Smooth muscle cell (in vitro differentiated cells): ENCODE data around the gene BPIFB4. TPM values are rescaled to one million over a fixed set of nuclear protein-coding genes. Genes with fewer than 3 reads are reported as not detected.
"Not testable (repeated sequence)": the region's sequence is repeated elsewhere in the genome, so short reads cannot be mapped to it uniquely, and the experiment has no call there.

Experiments used
- DNase-seq: peaks from one replicate; lab custom pipeline; 2025; ENCODE audit not compliant: unreplicated experiment; lab: John Stamatoyannopoulos, UW
- H2AFZ ChIP-seq: fragments of 200-600 bp; sonication (generic); 2 replicates; pipeline ENCODE4 v1.6.0; 2016; ENCODE audit warnings: antibody characterized with exemption, low read depth, mild to moderate bottlenecking
- H3F3A ChIP-seq: fragments of 200-600 bp; sonication (generic); 2 replicates; pipeline ENCODE4 v1.6.0; 2017; ENCODE audit warnings: antibody characterized with exemption, low read depth
- H3K27ac ChIP-seq: fragments of 200-600 bp; sonication (generic); 2 replicates; pipeline ENCODE4 v1.5.1; 2016; ENCODE audit warnings: low read depth, mild to moderate bottlenecking
- H3K27me3 ChIP-seq: fragments of 200-600 bp; sonication (generic); 2 replicates; pipeline ENCODE4 v1.6.1; 2016; ENCODE audit warnings: low read depth, mild to moderate bottlenecking
- H3K36me3 ChIP-seq: fragments of 200-600 bp; sonication (generic); 2 replicates; pipeline ENCODE4 v1.5.1; 2016; ENCODE audit warnings: low read depth
- H3K4me1 ChIP-seq: fragments of 200-600 bp; sonication (generic); 2 replicates; pipeline ENCODE4 v1.5.1; 2016; ENCODE audit warnings: low read depth
- H3K4me2 ChIP-seq: fragments of 200-600 bp; sonication (generic); 2 replicates; pipeline ENCODE4 v1.6.0; 2016; ENCODE audit warnings: mild to moderate bottlenecking
- H3K4me3 ChIP-seq: fragments of 200-600 bp; sonication (generic); 2 replicates; pipeline ENCODE4 v1.5.1; 2016; ENCODE audit warnings: mild to moderate bottlenecking
- H3K79me2 ChIP-seq: fragments of 200-600 bp; sonication (generic); 2 replicates; pipeline ENCODE4 v1.6.0; 2016; ENCODE audit warnings: low read depth, mild to moderate bottlenecking
- H3K9ac ChIP-seq: fragments of 200-600 bp; sonication (generic); 2 replicates; pipeline ENCODE4 v1.6.0; 2016; ENCODE audit warnings: low read depth
- H3K9me3 ChIP-seq: fragments of 200-600 bp; sonication (generic); replicated peaks from 2 replicates; pipeline ENCODE4 v1.5.1; 2016; ENCODE audit warnings: low read depth
- H4K20me1 ChIP-seq: fragments of 200-600 bp; sonication (generic); 2 replicates; pipeline ENCODE4 v1.6.0; 2016; ENCODE audit warnings: low read depth
- WGBS: methylation state at CpG from one replicate; pipeline ENCODE4 v1.1.7; 2016; ENCODE audit warnings: low lambda C conversion rate; 5-methylcytosine and 5-hydroxymethylcytosine counted together
- polyA plus RNA-seq: library from polyadenylated mRNA; unstranded; fragments of >200 nt; fragmentation: Nextera tagmentation; extraction: Ambion mirVana; gene quantifications from 2 replicates; pipeline ENCODE4 v1.2.1, GENCODE V29; 2016
- total RNA-seq: library from RNA; depleted of rRNA; stranded (reverse); fragments of >200 nt; gene quantifications from 2 replicates; pipeline ENCODE4 v1.2.3, GENCODE V29; 2014
- TF ChIP-seq, protein P1 (sequence below): fragments of 200-600 bp; sonication (generic); IDR thresholded peaks from 2 replicates; pipeline ENCODE4 v1.5.1; 2017; ENCODE audit warnings: borderline replicate concordance, mild to moderate bottlenecking, antibody characterized with exemption; ENCODE audit not compliant: insufficient read depth, poor library complexity, severe bottlenecking

The BPIFB4 gene
- total and polyA plus RNA-seq, 2 experiments from 2014 or later, result not detected

- H3F3A ChIP-seq, H3K4me2 ChIP-seq, H3K79me2 ChIP-seq, H3K27ac ChIP-seq, H3K27me3 ChIP-seq, H4K20me1 ChIP-seq, H3K9me3 ChIP-seq, DNase-seq, H3K36me3 ChIP-seq, H3K4me3 ChIP-seq, H3K4me1 ChIP-seq, H2AFZ ChIP-seq, H3K9ac ChIP-seq: not testable (repeated sequence)
- TF ChIP-seq, protein P1, sequence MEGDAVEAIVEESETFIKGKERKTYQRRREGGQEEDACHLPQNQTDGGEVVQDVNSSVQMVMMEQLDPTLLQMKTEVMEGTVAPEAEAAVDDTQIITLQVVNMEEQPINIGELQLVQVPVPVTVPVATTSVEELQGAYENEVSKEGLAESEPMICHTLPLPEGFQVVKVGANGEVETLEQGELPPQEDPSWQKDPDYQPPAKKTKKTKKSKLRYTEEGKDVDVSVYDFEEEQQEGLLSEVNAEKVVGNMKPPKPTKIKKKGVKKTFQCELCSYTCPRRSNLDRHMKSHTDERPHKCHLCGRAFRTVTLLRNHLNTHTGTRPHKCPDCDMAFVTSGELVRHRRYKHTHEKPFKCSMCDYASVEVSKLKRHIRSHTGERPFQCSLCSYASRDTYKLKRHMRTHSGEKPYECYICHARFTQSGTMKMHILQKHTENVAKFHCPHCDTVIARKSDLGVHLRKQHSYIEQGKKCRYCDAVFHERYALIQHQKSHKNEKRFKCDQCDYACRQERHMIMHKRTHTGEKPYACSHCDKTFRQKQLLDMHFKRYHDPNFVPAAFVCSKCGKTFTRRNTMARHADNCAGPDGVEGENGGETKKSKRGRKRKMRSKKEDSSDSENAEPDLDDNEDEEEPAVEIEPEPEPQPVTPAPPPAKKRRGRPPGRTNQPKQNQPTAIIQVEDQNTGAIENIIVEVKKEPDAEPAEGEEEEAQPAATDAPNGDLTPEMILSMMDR, result peak; percentile 82
- WGBS, result 27% methylated on average over 6 of the region's 6 CpGs
Measured at GRCh38 chr20:33095902-33096584, 16.6 kb downstream of the BPIFB4 start.

GRCh38 chr20:33097001-33097400, 17.6 kb downstream of the BPIFB4 start:
- no peaks in the 10 kb centered on the region for H3K36me3 ChIP-seq
- no peaks in the 10 kb centered on the region for H3K9me3 ChIP-seq
- no peak overlapping the region for H3K4me2 ChIP-seq
- no peaks in the 10 kb centered on the region for H4K20me1 ChIP-seq
- WGBS, result 89% methylated on average over 4 of the region's 4 CpGs
- DNase-seq, result no peak
- H3K4me1 ChIP-seq, result no peaks in the 10 kb centered on the region
- no peak overlapping the region for H3K27ac ChIP-seq
- TF ChIP-seq, protein P1, result no peak
- no peaks in the 10 kb centered on the region for H3K79me2 ChIP-seq
- peaks cover 7% of the 10 kb centered on the region for H3K27me3 ChIP-seq
- no peak overlapping the region for H2AFZ ChIP-seq
- H3K4me3 ChIP-seq, result no peak overlapping the region
- no peak overlapping the region for H3K9ac ChIP-seq
- no peaks in the 10 kb centered on the region for H3F3A ChIP-seq

- Histone ChIP-seq H3K36me3 (no peaks in the 10 kb centered on the region), H3K4me1 (no peaks in the 10 kb centered on the region), H3K79me2 (no peaks in the 10 kb centered on the region), H3F3A (no peaks in the 10 kb centered on the region), H3K9me3 (no peaks in the 10 kb centered on the region), H3K27me3 (peaks cover 7% of the 10 kb centered on the region), H2AFZ (no peak overlapping the region), H3K9ac (no peak overlapping the region), H3K4me3 (no peak overlapping the region), H3K4me2 (no peak overlapping the region), H3K27ac (no peak overlapping the region), H4K20me1 (no peaks in the 10 kb centered on the region)
- DNase-seq, result no peak
- 75% methylated on average over 10 of the region's 10 CpGs for WGBS
- TF ChIP-seq, protein P1, result no peak
Measured at GRCh38 chr20:33099843-33100538, 20.5 kb downstream of the BPIFB4 start.
